ENCODE data around the gene FOXC1.

FOXC1 gene

DNA sequence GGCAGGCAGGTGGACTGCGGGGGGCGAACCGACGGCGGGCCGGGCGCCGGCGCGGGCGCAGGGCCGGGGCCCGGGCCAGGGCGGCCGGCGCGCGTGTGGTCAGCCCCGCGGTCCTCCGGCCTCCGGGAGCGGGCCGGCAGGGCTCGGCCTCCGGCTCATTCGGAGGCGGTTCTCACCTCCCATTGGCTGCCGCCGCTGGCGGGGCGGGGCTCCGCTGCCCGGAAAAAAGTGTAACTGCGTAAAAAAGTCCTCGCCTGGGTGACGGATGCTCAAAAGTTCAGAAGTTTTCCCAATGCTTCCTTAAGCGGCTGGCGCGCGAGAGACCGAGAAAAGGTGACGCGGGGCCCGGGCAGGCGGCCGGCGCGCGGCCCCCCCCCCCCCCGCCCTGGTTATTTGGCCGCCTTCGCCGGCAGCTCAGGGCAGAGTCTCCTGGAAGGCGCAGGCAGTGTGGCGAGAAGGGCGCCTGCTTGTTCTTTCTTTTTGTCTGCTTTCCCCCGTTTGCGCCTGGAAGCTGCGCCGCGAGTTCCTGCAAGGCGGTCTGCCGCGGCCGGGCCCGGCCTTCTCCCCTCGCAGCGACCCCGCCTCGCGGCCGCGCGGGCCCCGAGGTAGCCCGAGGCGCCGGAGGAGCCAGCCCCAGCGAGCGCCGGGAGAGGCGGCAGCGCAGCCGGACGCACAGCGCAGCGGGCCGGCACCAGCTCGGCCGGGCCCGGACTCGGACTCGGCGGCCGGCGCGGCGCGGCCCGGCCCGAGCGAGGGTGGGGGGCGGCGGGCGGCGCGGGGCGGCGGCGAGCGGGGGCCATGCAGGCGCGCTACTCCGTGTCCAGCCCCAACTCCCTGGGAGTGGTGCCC is at the start of gene FOXC1:
TSS of gene FOXC1 (plus strand) at position 268 of the 849 bp plus-strand sequence. CDS start at position 799, 531 bp downstream.
- peak; percentile 82 for DNase-seq (ENCODE audit: low spot score)

DNA sequence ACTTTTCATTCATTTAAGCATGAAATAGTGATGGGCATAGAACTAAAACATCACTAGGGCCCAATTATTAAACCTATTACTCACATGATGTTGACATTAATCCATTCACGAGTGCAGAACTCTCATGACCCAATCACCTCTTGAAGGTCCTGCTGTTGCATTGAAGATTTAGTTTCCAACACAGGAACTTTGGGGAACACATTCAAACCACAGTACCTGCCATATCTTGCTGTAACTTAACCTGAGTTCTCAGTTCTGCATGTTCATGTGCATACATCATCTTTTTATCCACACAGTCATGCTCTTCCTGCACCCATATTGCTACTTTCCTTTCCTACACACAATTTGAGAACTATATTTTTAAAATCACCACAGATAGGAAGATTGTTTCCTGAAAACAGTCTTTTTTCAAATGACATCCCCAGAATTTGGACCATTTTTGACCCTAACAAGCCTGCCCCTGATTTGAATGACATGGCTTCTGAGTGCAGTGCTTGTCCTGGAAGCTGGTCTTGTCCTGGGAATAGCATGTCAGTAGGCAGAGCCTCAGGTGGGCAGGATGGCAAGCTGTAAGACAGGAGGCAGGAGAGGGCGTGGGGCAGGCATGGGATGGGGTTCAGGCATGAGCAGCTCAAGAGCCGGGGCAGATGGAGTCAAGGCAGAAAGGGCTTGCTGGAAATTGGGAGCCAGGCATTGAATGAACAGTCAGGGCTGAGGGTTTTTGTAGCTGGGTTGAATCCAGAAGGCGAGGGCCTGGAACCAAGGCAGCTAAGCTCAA is 49.2 kb upstream of the FOXC1 start:
- DNase-seq (ENCODE audit: low spot score), result no peak

DNA sequence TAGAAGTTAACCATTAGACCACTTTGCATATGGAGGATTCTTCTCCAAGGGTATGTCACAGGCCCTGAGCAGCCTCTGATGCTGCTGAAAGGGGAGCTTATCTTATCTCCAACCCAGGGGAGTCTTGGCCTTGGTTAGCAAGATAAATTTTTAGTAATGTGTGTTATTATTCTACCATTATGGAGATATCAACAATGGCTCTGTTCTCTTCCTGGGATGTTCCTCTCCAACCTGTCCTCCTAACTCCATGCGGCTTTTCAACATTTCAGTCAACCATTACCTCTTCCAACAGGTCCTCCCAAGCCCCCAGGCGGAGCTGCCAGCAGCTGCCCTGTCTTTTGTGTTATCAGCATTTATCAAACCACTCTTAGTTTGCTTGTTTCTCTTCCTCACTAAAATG is 48.4 kb upstream of the FOXC1 start:
- DNase-seq (ENCODE audit: low spot score), result no peak

DNA sequence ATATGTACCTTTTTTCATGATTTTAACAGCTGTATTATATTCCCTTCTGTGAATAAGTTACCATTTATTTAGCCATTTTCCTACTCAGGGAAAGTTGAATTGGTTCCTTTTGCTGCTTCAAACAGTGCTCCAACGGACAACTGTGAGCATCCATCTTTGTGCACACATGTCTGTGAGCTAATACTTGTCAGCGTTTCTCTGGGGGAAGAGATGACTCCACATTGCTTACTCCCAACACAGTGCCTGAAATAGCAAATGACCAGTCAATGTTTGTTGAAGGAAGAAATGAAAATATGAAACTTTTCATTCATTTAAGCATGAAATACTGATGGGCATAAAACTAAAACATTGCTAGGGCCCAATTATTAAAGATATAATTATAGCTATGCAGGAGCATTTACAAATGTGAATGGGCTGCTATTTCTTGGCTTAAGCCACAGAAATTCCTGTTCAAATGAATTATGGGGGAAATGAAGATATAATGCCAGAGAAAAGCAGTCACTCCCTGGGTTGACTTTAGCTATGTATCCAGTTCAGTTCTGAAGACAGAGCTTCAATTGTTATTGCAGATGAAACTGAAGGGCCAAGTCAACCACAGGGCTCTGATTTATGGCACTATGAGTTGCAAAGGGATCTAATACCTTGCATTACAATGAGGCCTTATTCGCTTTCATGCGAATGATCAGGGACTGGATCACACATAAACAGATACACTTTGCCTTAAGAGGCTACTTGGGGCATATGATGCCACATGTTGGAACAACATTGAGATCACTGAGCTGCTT is 47.4 kb upstream of the FOXC1 start:
- DNase-seq (ENCODE audit: low spot score), result no peak

DNA sequence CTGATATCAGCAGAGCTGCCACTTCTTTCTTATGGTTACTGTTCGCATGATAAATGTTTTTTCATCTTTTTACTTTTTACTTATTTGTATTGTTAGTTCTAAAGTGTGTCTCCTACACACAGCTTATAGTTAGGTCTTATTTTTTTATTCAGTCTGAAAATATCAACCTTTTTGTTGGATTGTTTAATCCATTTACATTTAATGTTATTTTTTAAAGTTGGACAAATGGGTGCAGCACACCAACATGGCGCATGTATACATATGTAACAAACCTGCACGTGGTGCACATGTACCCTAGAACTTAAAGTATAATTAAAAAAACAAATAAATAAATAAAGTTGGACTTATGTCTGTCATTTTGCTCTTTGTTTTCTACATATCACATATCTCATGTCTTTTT is 40.3 kb upstream of the FOXC1 start:
- DNase-seq (ENCODE audit: low spot score), result no peak

DNA sequence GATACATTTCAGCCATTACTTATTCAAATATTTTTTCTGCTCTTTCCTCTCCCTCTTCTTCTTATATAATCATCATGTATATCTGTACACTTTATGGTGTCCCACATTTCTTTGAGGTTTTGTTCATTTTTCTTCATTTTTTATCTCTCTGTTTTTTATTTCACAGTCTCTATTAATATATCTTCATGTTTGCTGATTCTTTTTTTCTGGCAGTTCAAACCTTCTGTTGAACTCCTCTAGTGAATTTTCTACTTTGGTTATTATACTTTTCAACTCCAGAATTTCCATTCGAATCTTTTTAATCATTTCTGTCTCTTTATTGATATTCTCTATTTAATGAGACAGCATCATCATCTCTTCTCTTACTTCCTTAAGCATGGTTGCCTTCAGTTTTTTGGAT is 38.9 kb upstream of the FOXC1 start:
- no peak for DNase-seq (ENCODE audit: low spot score)

DNA sequence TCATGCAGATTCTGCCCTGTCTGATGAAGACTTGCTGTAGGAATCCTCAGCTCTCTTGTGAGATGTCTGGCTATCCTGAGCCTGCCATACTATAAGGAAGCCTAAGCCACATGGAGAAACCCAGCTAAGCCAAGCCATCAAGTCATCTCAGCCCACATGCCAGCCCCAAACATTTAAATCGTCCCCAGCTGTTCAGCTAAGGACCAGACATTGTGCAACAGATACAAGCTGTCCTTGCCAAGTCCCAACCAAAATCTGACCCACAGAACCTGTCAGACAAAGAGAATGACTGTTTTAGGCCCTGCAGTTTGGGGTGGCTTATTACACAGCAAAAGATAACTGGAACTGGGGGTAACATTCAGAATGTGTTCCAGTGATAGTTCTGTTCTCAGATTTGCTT is 36.8 kb upstream of the FOXC1 start:
- DNase-seq (ENCODE audit: low spot score), result no peak

DNA sequence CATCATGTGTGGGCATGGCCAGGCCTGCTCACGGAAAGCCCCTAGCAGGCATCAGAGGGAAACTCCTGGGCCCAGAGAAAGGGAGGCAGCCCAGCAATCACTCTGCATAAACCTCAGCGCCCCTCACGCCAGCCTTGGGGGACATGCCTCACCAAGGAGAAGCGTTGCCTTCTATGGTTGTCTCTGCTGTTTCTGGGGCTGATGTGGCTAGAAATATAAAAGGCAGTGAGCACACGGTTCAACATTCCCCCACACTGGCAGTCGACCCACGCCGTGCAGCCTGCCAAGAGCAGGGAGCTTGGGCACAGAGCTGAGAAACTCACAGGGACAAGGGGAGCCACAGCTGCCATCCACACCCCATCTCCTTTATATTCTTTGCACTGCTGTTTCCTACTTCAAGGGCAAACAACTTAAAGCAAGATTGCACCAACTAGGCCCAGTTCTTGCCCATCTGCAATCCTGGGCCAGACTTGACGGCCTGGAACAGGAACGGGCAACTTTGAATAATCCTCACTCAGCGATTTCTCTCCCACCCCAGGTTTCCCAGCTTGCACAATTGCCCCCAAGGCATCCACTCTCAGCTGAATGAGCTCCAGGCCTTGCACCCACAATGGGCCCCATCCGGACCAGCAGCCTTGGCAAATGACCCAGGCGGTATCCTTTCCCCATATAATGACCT is 35.5 kb upstream of the FOXC1 start:
- no peak for DNase-seq (ENCODE audit: low spot score)

DNA sequence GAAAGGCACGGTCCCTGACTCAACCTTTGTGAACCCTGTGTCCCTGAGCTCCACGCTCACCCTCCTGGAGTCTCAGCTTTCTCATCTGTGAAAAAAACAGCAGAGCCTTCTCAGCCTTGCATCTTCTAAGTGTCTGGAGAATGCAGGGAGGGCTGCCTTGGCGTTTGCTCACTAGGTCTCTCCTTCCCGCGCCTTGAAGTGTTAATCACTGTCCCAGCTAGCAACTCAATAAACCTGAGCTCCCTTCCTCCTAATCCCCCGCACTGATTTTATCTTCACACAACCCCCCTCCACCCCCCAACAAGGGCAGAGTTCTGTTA is 34.9 kb upstream of the FOXC1 start:
- DNase-seq (ENCODE audit: low spot score), result no peak

DNA sequence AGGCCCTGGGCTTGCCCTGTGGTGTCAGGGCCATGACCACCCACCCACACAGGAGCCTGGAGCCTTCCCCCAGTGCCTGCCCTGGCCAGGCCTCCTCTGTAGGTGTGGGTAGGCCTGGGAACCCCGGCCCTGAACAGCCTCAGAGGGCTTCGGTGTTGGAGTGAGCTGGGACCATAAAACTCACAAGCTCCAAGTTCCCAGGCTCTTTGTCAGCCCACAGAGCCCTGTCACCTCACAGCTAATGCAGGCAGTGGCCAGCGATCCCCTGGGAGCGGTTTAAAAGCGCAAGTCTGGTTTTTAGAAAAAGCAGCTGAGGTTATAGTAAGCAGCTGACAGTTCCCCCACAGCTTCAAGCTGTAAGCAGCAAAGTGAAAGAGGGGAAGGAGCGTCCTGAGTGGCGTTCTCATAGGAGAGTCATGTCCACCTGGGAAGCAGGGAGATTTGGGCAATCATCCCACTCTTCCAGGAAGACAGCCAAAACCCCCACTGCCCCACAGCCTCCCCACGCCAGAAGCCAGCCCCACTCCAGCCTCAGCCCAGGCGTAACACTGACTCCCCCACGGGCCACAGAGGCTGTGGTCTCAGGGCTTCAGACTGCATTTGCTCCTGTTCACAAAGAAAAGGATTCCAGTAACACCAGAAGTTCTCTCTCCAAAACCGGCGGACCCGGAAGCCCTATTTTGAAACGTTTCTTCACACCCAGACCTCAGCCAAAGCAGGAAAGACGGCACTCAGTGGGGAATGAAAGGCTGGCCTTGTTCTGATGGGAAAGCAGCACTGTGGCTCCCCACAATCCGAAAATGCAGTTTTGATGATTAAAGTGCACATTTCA is 34.3 kb upstream of the FOXC1 start:
- no peak for DNase-seq (ENCODE audit: low spot score)

DNA sequence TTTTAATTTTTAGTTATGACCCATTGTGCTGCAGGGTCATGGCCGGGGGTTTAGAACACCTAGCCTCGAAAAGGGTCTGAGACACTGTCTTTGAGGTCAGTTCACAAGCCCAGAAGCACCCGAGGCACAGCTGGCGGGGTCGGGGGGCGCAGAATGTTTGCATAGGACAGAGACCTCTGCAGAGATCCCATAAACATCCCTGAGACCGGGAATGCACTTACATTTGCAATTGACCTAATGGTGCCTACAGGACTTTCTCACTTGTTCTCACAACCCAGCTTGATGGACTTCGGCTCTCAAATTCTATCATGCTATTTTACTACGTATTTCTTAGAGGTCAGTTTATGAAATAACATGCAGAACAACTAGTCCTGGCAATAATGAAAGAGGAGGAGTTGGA is 33.5 kb upstream of the FOXC1 start:
- DNase-seq (ENCODE audit: low spot score), result no peak

DNA sequence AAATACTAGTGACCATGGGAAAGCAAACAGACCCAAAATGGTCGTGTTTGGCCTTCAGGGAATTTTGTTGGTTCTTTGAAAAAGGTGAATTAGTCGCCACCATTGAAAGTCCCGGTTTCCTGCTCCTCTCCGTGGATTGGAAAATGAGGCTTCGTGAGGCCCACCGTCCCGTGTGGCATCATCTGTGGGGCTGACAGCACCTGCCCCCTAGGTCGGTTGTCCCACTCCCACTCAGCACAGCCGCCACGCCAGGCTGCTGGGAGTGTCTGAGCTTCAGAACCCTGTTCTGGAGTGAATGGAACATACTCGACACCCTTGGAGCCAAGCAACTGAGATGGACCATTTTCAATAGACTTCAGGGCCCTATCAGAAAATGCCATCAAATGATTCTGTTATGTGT is 33.0 kb upstream of the FOXC1 start:
- no peak for DNase-seq (ENCODE audit: low spot score)

DNA sequence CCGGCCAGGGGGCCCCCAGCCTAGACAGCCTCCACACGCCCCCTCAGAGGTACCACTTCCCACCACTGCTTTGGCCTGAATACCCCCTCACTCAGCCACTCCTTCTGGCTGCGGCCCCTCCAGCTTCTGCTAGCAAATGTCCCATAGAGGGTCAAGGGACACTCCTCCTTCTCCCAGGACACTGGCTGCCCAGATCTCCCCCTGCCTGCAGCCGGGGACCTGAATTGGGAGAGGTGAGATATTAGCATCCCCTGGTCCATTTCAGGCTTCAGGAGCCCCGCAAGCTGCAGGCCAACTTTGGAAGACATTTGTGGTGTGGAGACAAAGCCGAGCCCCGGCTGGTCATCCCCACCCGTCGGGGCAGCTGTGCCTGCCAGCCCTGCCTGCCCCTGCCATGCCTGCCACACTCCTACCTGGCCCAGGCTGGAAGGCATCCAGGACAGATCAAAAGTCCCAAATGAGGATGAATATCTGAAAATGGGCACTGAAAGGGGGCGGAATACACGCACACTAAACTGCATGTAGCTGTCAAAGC is 32.5 kb upstream of the FOXC1 start:
- DNase-seq (ENCODE audit: low spot score), result no peak

DNA sequence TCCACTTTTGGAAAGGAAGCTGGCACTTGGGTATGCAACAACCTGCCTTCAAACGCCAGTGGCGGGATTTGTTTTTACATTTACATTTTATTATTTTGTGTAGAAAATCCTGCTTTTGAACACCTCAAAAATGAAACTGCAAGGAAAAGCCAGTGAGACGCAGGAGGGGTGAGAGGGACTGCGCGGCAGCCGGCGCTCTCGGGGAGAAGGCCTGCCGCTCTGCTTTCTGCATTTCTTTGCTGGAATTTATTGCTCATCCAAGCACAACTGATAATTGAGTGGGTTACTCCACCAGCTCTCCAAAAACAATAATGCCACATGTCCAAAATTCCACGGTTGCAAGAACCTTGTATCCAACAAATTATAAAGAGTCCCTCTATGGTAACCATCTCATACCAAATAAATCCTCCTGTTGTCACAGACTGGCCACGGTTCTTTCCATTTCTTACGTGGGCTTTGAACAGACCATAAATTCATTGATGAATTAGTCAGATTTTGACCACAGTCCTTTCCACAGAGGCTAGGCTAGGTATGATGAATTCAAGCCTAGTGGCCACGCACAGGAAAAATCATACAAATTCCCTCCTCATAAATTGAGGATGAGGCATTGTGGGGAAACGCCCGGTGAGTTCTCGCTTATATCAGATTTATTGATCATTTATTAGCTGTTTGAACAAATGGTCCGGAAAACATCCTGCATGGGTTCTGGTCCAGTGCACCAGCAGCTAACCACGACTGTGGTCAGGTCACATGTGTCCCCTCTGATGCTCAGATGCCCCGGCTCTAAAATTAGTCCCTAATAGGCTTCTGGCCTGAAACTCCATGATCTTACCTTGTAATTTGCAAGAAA is 31.6 kb upstream of the FOXC1 start:
- no peak for DNase-seq (ENCODE audit: low spot score)

DNA sequence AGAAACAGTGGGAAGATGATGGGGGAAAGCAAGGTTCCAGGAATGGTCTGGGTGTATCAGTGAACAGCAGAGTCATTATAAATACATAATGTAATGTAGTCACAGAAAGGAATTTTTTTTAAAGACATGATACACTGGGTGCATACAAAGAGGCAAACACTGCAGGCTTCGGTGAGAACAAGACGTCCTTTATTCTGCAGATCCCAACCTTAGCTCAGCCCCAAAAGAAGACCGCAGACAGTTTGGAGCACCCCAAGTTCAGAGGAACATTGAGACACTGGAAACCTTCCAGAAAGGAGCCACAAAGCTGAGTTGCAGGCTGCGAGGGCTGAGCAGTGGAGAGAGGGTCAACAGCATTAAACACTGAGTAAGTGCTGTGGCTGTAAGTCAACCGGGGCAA is 30.6 kb upstream of the FOXC1 start:
- DNase-seq (ENCODE audit: low spot score), result no peak

DNA sequence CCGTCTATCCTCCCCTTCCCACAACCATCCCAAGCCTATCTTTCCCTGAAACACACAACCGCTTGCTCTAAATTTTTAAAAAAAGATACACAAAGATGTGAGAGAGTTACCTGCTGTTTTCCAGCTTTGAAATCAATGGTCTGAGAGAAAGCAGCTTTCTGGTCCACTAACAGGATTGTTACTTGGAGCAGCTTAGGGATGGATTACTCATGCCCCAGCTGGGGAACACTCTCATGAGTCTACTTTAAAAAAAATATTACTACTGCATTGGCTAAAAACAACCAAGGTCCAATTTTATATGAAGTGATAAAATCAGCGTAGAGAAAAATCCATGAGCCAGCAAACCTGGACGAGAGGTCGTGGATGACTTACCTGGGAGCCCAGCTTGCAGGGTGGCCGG is 29.6 kb upstream of the FOXC1 start:
- no peak for DNase-seq (ENCODE audit: low spot score)

DNA sequence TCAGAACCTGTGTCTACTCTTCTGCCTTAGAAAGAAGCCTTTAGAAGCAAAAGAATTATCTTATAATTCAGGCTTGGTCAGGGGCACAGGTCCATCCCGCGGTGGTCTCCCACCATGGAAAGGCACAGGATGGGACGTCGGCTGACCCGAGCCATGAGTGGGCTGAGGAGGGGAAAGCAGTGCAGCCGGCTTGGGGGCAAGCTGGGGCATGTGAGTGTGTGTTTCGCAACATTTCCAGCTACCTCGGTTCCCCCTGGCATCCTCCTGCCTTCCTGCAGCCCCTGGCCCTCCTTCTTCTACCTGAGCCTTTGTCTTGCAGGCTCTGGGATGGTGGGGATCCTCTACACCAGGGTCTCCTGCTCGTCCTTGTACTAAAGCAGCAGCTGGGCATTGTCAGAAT is 29.1 kb upstream of the FOXC1 start:
- DNase-seq (ENCODE audit: low spot score), result no peak

DNA sequence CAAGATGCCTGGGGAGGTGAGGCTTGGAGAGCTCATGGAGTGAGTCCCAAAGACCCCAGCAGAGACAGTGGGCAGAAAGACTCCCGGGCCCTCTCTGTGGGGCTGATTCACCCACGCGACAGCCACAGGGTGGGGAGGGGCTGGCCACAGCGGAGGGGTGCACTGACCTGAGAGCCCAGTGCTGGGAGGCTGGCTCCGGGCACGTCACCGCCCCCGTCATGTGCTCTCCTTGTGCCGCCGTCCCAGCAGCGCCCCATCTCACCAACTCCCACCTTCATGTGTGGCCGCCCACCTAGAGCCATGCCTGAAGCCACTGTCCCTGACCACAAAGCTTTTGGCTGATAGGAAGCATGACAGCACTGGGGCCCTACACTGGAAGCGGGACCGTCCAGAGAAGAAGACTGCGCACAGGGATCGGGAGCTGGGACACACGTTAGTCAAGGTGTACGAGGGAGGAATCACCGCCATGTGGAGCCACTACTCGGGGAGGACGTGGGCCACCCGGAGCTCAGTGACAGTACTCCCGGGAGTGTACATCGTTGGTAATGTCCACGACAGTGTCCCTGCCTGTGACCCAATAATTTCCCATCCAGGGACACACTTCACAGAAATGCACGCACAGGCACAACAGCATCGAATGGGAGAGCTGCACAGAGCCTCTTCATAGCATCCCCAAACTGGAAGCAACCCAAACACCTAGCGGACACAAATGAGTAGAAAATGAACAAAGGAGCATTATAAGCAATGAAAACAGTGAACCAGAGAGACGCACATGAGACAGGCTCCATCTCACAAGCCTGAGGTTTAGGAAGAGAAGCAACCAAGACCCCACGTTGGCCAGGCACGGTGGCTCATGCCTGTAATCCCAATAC is 28.4 kb upstream of the FOXC1 start:
- DNase-seq (ENCODE audit: low spot score), result no peak

DNA sequence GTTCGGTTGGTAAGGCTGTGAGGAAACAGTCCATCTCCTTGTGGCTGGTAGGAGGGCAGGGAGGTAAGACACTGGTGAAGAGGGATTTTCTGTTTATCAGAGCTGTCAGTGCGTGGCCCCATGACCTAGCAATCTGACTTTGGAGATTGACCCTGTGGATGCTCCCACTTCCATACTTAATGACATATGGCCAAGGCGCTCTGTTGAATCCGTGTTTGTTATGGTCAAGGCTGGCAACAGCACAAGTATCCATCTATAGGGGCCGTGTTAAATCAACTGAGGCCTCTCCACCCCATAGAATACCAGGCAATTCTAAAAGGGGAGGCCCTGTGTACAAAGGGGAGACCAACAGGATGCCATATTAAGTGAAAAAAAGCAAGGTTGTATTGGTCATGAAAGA is 25.6 kb upstream of the FOXC1 start:
- DNase-seq (ENCODE audit: low spot score), result no peak
